CD4-positive, alpha-beta T cell treated with Interleukin-12 subunit alpha and Interleukin-12 subunit beta, for 1 hour (primary cell): ENCODE measurements around the gene MMP28.

Experiments
- DNase-seq: peaks from one replicate; pipeline ENCODE4 v3.0.0-alpha.2; 2020

MMP28 gene

DNA sequence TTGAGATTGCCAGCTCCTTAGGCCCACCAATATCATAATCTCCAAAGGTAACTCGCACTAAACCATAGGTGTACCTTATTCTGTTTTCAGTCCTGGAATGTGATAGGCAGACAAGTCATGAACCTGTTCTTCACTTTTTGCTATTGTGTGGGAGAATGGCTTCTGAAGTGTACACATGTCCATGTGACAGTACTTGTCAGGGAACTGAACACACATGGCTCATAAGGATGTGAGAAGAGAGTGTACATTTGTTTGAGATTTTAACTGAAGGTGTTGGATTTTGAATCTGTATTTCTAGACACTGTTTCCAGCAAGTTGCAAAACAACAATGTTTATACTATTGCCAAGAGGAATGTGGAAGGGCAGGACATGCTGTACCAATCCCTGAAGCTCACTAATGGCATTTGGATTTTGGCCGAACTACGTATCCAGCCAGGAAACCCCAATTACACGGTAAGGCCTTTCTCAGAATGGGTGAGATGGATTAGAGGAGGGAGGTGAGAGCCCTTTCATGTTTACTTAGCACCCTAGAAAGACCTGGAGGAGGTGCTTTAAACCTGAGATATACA lies 78.5 kb downstream of the MMP28 start:
- no peak for DNase-seq

DNA sequence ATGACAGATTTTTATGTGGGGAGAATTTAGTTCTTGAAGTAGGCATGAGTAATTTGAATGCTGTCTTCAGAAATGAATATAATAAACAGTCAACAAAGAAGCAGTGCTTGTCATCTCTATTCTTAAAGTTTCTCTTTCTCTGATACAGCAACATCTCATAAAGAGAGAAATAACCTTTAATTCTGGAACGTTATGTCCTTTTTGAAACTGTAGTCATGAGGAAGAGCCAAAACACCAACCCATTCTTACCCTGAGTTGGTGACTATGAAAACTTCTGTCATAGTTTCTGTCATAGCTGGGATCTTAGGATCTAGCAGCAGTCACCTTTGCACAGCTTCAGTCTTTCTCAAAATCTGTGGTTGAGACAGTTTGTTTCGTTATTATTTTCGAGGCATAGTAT lies 79.3 kb downstream of the MMP28 start:
- DNase-seq: no peak
